Osteocyte (in vitro differentiated cells): ENCODE measurements around the gene TMEM17. TPM values are rescaled to one million over a fixed set of nuclear protein-coding genes. Genes with fewer than 3 reads are reported as not detected.

Experiments
- DNase-seq: peaks from one replicate; pipeline ENCODE4 v3.0.0; 2021; ENCODE audit warnings: mixed read lengths; ENCODE audit not compliant: unreplicated experiment; ENCODE audit errors: extremely low spot score
- H3K27ac Mint-ChIP-seq: one replicate; pipeline ENCODE4 v1.8.0; 2021; ENCODE audit warnings: mild to moderate bottlenecking, mixed read lengths; ENCODE audit not compliant: unreplicated experiment
- H3K27me3 Mint-ChIP-seq: one replicate; pipeline ENCODE4 v1.8.0; 2021; ENCODE audit warnings: mixed read lengths; ENCODE audit not compliant: unreplicated experiment
- H3K36me3 Mint-ChIP-seq: one replicate; pipeline ENCODE4 v1.8.0; 2021; ENCODE audit warnings: mixed read lengths; ENCODE audit not compliant: unreplicated experiment
- H3K4me1 Mint-ChIP-seq: one replicate; pipeline ENCODE4 v1.8.0; 2021; ENCODE audit warnings: mixed read lengths; ENCODE audit not compliant: unreplicated experiment
- H3K4me3 Mint-ChIP-seq: one replicate; pipeline ENCODE4 v1.8.0; 2021; ENCODE audit warnings: mild to moderate bottlenecking, moderate library complexity, mixed read lengths; ENCODE audit not compliant: unreplicated experiment
- H3K9me3 Mint-ChIP-seq: one replicate; pipeline ENCODE4 v1.8.0; 2021; ENCODE audit warnings: mixed read lengths; ENCODE audit not compliant: unreplicated experiment
- total RNA-seq: library from RNA; stranded (reverse); gene quantifications from 2 replicates; pipeline ENCODE4 v1.2.1, GENCODE V29; 2021
- TF ChIP-seq, protein P1 (sequence below): fragments of 200-600 bp; sonication (generic); IDR thresholded peaks from 2 replicates; pipeline ENCODE4 v1.5.0; 2021; ENCODE audit warnings: antibody characterized with exemption, mild to moderate bottlenecking, moderate library complexity

The TMEM17 gene
- total RNA-seq, 1 donor from 2014 or later: 2.1 TPM

DNA sequence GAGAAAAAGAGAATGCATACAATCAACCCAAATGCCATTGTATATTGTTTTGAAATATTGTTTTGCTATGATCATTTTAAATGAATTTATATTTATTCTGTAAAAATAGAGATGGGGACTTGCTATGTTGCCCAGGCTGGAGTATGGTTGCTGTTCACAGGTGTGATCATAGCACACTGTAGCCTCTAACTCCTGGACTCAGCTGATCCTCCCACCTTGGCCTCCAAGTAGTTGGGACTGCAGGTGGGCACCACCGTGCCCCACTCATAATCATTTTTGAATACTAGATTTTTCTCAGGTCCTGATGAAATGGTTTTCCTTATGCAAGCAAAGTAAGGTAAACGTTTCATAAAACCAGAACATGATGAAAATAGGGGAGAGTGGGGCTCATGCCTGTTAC is 46.3 kb downstream of the TMEM17 start:
- no peaks in the 10 kb centered on the region for H3K9me3 Mint-ChIP-seq
- no peaks in the 10 kb centered on the region for H3K36me3 Mint-ChIP-seq

DNA sequence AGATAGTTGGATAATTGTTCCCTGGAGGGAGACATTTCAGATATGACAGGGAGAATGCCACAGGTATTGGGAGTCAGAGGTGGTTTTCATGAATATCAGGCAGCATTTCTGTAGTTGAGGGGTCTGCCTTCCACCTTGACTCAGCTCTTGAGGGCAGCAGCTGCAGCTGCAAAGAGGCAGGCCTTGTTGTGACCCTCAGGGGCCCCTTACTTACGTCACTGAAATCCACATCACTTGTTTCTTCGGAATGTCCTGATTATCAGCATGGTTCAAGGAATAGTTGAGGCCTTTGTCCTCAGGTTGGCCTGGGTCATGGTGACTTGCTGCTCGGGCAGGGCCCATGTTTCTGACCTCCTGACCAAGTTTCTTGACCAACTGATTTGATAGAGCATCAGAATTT is 46.9 kb downstream of the TMEM17 start:
- no peak for DNase-seq
- Mint-ChIP-seq H3K4me1 (peaks cover 4% of the 10 kb centered on the region), H3K9me3 (no peaks in the 10 kb centered on the region), H3K36me3 (no peaks in the 10 kb centered on the region), H3K4me3 (no peak overlapping the region), H3K27me3 (no peaks in the 10 kb centered on the region), H3K27ac (no peak overlapping the region)
- TF ChIP-seq, protein P1, sequence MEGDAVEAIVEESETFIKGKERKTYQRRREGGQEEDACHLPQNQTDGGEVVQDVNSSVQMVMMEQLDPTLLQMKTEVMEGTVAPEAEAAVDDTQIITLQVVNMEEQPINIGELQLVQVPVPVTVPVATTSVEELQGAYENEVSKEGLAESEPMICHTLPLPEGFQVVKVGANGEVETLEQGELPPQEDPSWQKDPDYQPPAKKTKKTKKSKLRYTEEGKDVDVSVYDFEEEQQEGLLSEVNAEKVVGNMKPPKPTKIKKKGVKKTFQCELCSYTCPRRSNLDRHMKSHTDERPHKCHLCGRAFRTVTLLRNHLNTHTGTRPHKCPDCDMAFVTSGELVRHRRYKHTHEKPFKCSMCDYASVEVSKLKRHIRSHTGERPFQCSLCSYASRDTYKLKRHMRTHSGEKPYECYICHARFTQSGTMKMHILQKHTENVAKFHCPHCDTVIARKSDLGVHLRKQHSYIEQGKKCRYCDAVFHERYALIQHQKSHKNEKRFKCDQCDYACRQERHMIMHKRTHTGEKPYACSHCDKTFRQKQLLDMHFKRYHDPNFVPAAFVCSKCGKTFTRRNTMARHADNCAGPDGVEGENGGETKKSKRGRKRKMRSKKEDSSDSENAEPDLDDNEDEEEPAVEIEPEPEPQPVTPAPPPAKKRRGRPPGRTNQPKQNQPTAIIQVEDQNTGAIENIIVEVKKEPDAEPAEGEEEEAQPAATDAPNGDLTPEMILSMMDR: no peak

More for the DNA sequence above, 46.3 kb downstream of the TMEM17 start:
- Mint-ChIP-seq H3K27ac (no peak overlapping the region), H3K27me3 (no peaks in the 10 kb centered on the region), H3K4me3 (no peak overlapping the region), H3K4me1 (peaks cover 4% of the 10 kb centered on the region)
- DNase-seq: no peak
- TF ChIP-seq, protein P1: no peak

DNA sequence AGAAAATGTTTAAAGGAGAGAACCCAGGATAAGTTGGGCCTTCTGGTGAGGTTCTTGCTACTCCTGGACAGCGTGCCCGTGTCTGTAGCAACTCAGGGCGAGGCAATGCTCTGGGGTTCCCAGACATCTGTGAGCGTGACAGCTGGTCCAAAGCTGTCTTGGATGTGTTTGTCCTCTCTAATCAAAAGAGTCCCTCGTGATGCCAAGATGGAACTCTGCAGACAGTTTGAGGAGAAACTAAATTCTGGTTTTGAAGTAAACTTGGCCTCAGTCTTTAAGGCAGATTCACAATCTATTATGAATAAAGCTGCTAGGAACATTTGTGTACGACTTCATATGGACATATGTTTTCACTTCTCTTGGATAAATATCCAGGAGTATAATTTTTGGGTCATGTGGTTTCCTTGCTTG is 47.3 kb downstream of the TMEM17 start:
- no peak overlapping the region for H3K4me3 Mint-ChIP-seq
- TF ChIP-seq, protein P1: no peak
- H3K27me3 Mint-ChIP-seq: no peaks in the 10 kb centered on the region
- no peaks in the 10 kb centered on the region for H3K36me3 Mint-ChIP-seq
- H3K9me3 Mint-ChIP-seq: no peaks in the 10 kb centered on the region
- no peak for DNase-seq
- no peak overlapping the region for H3K27ac Mint-ChIP-seq
- H3K4me1 Mint-ChIP-seq: peaks cover 4% of the 10 kb centered on the region

DNA sequence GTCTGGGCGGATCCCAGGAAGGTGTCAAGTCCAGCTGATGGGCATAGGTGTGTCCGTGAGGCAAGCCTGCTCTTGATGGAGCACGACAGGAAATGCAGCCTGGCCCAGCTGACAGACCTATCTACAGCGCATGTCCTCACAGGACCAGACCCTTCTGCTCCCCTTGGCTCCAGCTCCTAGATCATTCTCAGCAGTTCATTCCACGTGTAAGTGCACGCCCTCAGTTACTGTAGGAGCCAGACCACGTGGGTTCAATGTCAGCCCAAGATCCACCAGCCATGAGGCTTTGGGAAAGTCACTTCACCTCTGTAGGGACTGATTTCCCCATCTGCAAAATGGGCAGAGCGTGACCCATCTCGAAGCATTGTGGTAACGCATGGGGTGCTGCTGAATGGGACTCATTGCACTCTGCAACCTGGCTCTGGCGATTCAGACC is 47.8 kb downstream of the TMEM17 start:
- no peaks in the 10 kb centered on the region for H3K27me3 Mint-ChIP-seq
- no peak overlapping the region for H3K4me3 Mint-ChIP-seq
- no peak overlapping the region for H3K27ac Mint-ChIP-seq
- TF ChIP-seq, protein P1: no peak
- DNase-seq: no peak
- H3K4me1 Mint-ChIP-seq: peaks cover 4% of the 10 kb centered on the region
- no peaks in the 10 kb centered on the region for H3K36me3 Mint-ChIP-seq
- no peaks in the 10 kb centered on the region for H3K9me3 Mint-ChIP-seq

DNA sequence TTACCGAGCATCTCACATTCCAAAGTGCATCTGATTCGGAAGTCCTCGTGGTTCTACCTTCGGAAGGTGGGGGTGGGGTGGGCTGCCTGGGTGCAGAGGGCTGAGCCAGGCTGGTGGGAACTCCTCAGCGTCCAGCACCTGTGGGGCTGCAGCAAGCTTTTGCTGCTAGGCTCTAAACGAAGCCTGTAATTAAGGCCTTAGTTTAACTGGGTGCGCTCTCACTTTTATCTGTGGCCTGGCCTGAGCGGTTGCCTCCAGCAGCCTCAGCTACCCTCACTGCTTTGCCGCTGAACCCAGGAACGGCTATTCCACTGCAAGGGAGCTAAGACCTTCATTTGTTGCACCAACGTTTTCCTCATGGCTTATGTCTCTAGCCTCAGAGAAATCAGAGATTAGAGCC is 48.4 kb downstream of the TMEM17 start:
- H3K4me3 Mint-ChIP-seq: peak overlapping the region; percentile 66
- H3K4me1 Mint-ChIP-seq: peaks cover 4% of the 10 kb centered on the region
- H3K9me3 Mint-ChIP-seq: no peaks in the 10 kb centered on the region
- TF ChIP-seq, protein P1: no peak
- no peak for DNase-seq
- H3K36me3 Mint-ChIP-seq: no peaks in the 10 kb centered on the region
- H3K27me3 Mint-ChIP-seq: no peaks in the 10 kb centered on the region
- peak overlapping the region; percentile 10 for H3K27ac Mint-ChIP-seq
